DOHH2 (cell line): Measurements from ENCODE around the gene PRMT3.

Source experiments
- H3F3A ChIP-seq: fragments of 200-600 bp; sonication (generic), shearing (Covaris generic); 2 replicates; pipeline ENCODE4 v1.6.0; 2016; ENCODE audit warnings: antibody characterized with exemption, mild to moderate bottlenecking; ENCODE audit not compliant: control insufficient read depth, insufficient read depth
- H3K27ac ChIP-seq: fragments of 200-600 bp; sonication (generic); 2 replicates; pipeline ENCODE4 v1.5.1; 2014; ENCODE audit warnings: low read depth, mild to moderate bottlenecking, low read length, moderate library complexity
- H3K27me3 ChIP-seq: fragments of 200-600 bp; sonication (generic); 2 replicates; pipeline ENCODE4 v1.6.1; 2014; ENCODE audit warnings: mild to moderate bottlenecking, low read length, mixed read lengths; ENCODE audit not compliant: control insufficient read depth
- H3K36me3 ChIP-seq: fragments of 200-600 bp; sonication (generic); 2 replicates; pipeline ENCODE4 v1.6.1; 2014; ENCODE audit warnings: mild to moderate bottlenecking, low read length, moderate library complexity, mixed read lengths; ENCODE audit not compliant: control insufficient read depth
- H3K4me1 ChIP-seq: fragments of 200-600 bp; sonication (generic); 2 replicates; pipeline ENCODE4 v1.6.1; 2014; ENCODE audit warnings: mild to moderate bottlenecking, low read length, mixed read lengths; ENCODE audit not compliant: control insufficient read depth
- H3K4me2 ChIP-seq: fragments of 200-600 bp; sonication (generic); 2 replicates; pipeline ENCODE4 v1.6.0; 2014; ENCODE audit warnings: mild to moderate bottlenecking, low read length, moderate library complexity
- H3K4me3 ChIP-seq: fragments of 200-600 bp; sonication (generic); 2 replicates; pipeline ENCODE4 v1.5.1; 2014; ENCODE audit warnings: mild to moderate bottlenecking, low read length, mixed read lengths
- H3K79me2 ChIP-seq: fragments of 200-600 bp; sonication (generic); 2 replicates; pipeline ENCODE4 v1.6.1; 2014; ENCODE audit warnings: mild to moderate bottlenecking, low read length, mixed read lengths; ENCODE audit not compliant: control insufficient read depth
- H3K9me2 ChIP-seq: fragments of 200-600 bp; sonication (generic); replicated peaks from 2 replicates; pipeline ENCODE4 v1.6.1; 2014; ENCODE audit warnings: mild to moderate bottlenecking, low read length, mixed read lengths; ENCODE audit not compliant: control insufficient read depth
- H3K9me3 ChIP-seq: fragments of 200-600 bp; sonication (generic); 2 replicates; pipeline ENCODE4 v1.6.1; 2014; ENCODE audit warnings: antibody characterized with exemption, low read length, mixed read lengths; ENCODE audit not compliant: control insufficient read depth, insufficient read depth
- H4K20me1 ChIP-seq: fragments of 200-600 bp; sonication (generic); 2 replicates; pipeline ENCODE4 v1.6.0; 2014; ENCODE audit warnings: low read depth, mild to moderate bottlenecking, antibody characterized with exemption, low read length, moderate library complexity; ENCODE audit not compliant: control insufficient read depth, insufficient read depth
- CTCF ChIP-seq: fragments of 200-600 bp; sonication (generic); IDR thresholded peaks from one replicate; pipeline ENCODE4 v1.5.1; 2014; ENCODE audit warnings: antibody characterized with exemption, mild to moderate bottlenecking, low read depth, low read length; ENCODE audit not compliant: poor library complexity, severe bottlenecking
- EZH2phosphoT487 ChIP-seq: fragments of 200-600 bp; sonication (generic); IDR thresholded peaks from 2 replicates; pipeline ENCODE4 v1.6.1; 2017; ENCODE audit warnings: borderline replicate concordance, mild to moderate bottlenecking, antibody characterized with exemption, low read length, moderate library complexity, mixed read lengths

The PRMT3 gene

GRCh38 chr11:20417771-20418170 is 30.3 kb downstream of the PRMT3 start:
- Histone ChIP-seq H3K9me2 (no peaks in the 10 kb centered on the region), H3F3A (no peaks in the 10 kb centered on the region), H3K4me3 (no peak overlapping the region), H3K4me1 (no peaks in the 10 kb centered on the region), H3K9me3 (no peaks in the 10 kb centered on the region), H3K79me2 (peaks cover 11% of the 10 kb centered on the region), H3K4me2 (no peak overlapping the region), H3K36me3 (peaks cover 97% of the 10 kb centered on the region), H3K27me3 (no peaks in the 10 kb centered on the region), H4K20me1 (no peaks in the 10 kb centered on the region), H3K27ac (no peak overlapping the region)
- no peak for TF ChIP-seq CTCF
- no peak for TF ChIP-seq EZH2phosphoT487

GRCh38 chr11:20421946-20422345 is 34.4 kb downstream of the PRMT3 start:
- no peaks in the 10 kb centered on the region for H3K9me2 ChIP-seq
- no peaks in the 10 kb centered on the region for H4K20me1 ChIP-seq
- H3K27ac ChIP-seq: no peak overlapping the region
- no peaks in the 10 kb centered on the region for H3K27me3 ChIP-seq
- no peak for TF ChIP-seq EZH2phosphoT487
- no peak for TF ChIP-seq CTCF
- H3K36me3 ChIP-seq: peaks cover 90% of the 10 kb centered on the region
- H3K9me3 ChIP-seq: no peaks in the 10 kb centered on the region
- H3K4me3 ChIP-seq: no peak overlapping the region
- H3K4me1 ChIP-seq: no peaks in the 10 kb centered on the region
- no peak overlapping the region for H3K4me2 ChIP-seq
- H3K79me2 ChIP-seq: peaks cover 4% of the 10 kb centered on the region; the same call in 1 of the 2 replicates
- 0 out of 2 replicates have a peak, but pooled peaks cover 2% of the 10 kb centered on the region for H3F3A ChIP-seq

- Histone ChIP-seq H3K27me3 (no peaks in the 10 kb centered on the region), H3F3A (0 out of 2 replicates have a peak, but pooled peaks cover 2% of the 10 kb centered on the region), H3K4me3 (no peak overlapping the region), H3K36me3 (peaks cover 71% of the 10 kb centered on the region), H4K20me1 (no peaks in the 10 kb centered on the region), H3K9me3 (no peaks in the 10 kb centered on the region), H3K27ac (no peak overlapping the region), H3K4me2 (no peak overlapping the region), H3K9me2 (no peaks in the 10 kb centered on the region), H3K79me2 (no peaks in the 10 kb centered on the region; the same call in 1 of the 2 replicates), H3K4me1 (no peaks in the 10 kb centered on the region)
- TF ChIP-seq CTCF (no peak), EZH2phosphoT487 (no peak)
Observed at GRCh38 chr11:20429216-20429615, 41.7 kb downstream of the PRMT3 start.

- H3K4me1 ChIP-seq: no peaks in the 10 kb centered on the region
- TF ChIP-seq CTCF: no peak
- no peak for TF ChIP-seq EZH2phosphoT487
- peaks cover 41% of the 10 kb centered on the region for H3K36me3 ChIP-seq
- H3K79me2 ChIP-seq: peaks cover 18% of the 10 kb centered on the region
- H3K4me3 ChIP-seq: no peak overlapping the region
- H3F3A ChIP-seq: no peaks in the 10 kb centered on the region
- no peaks in the 10 kb centered on the region for H4K20me1 ChIP-seq
- H3K4me2 ChIP-seq: no peak overlapping the region
- no peaks in the 10 kb centered on the region for H3K9me2 ChIP-seq
- H3K27me3 ChIP-seq: no peaks in the 10 kb centered on the region
- H3K27ac ChIP-seq: no peak overlapping the region
- H3K9me3 ChIP-seq: no peaks in the 10 kb centered on the region
Observed at GRCh38 chr11:20438637-20439036, 51.1 kb downstream of the PRMT3 start.
